Ectodermal cell (in vitro differentiated cells): ENCODE results near the gene NR2F1. TPM values are rescaled to one million over a fixed set of nuclear protein-coding genes. Genes with fewer than 3 reads are reported as not detected.
"Not testable (repeated sequence)": the region's sequence is repeated elsewhere in the genome, so short reads cannot be mapped to it uniquely, and the experiment has no call there.

Source experiments
- H3K27ac ChIP-seq: 2 replicates; pipeline ENCODE4 v1.7.0; 2013; ENCODE audit warnings: mild to moderate bottlenecking, low read depth, low read length; ENCODE audit not compliant: insufficient read depth, poor library complexity, severe bottlenecking
- H3K27me3 ChIP-seq: 2 replicates; pipeline ENCODE4 v1.7.0; 2013; ENCODE audit warnings: mild to moderate bottlenecking, low read length; ENCODE audit not compliant: insufficient read depth, control insufficient read depth, poor library complexity, severe bottlenecking
- H3K36me3 ChIP-seq: one replicate; pipeline ENCODE4 v1.7.0; 2013; ENCODE audit warnings: low read length; ENCODE audit not compliant: control insufficient read depth, insufficient read depth
- H3K4me1 ChIP-seq: one replicate; pipeline ENCODE4 v1.7.0; 2013; ENCODE audit warnings: low read length; ENCODE audit not compliant: control insufficient read depth, insufficient read depth
- H3K4me3 ChIP-seq: 2 replicates; pipeline ENCODE4 v1.7.0; 2013; ENCODE audit warnings: low read depth, low read length, control low read depth; ENCODE audit not compliant: insufficient read depth
- H3K9me3 ChIP-seq: 2 replicates; pipeline ENCODE4 v1.7.0; 2013; ENCODE audit warnings: mild to moderate bottlenecking, low read length, moderate library complexity; ENCODE audit not compliant: control insufficient read depth
- WGBS, 2 experiments: methylation state at CpG; one replicate each; pipeline ENCODE4 v1.1.7; 2013; ENCODE audit warnings: missing lambda C conversion rate in 2 of 2; 5-methylcytosine and 5-hydroxymethylcytosine counted together
- polyA plus RNA-seq, 4 experiments: library from polyadenylated mRNA; stranded (reverse); fragments of 50-300 nt; gene quantifications; one replicate each; pipeline ENCODE4 v1.2.3, GENCODE V29; 2013

The NR2F1 gene
- 140 TPM for polyA plus RNA-seq (2013, experiment 1 of 4)
- polyA plus RNA-seq (2013, experiment 2 of 4) = 135 TPM
- polyA plus RNA-seq (2013, experiment 3 of 4) = 150 TPM
- 188 TPM for polyA plus RNA-seq (2013, experiment 4 of 4)

DNA sequence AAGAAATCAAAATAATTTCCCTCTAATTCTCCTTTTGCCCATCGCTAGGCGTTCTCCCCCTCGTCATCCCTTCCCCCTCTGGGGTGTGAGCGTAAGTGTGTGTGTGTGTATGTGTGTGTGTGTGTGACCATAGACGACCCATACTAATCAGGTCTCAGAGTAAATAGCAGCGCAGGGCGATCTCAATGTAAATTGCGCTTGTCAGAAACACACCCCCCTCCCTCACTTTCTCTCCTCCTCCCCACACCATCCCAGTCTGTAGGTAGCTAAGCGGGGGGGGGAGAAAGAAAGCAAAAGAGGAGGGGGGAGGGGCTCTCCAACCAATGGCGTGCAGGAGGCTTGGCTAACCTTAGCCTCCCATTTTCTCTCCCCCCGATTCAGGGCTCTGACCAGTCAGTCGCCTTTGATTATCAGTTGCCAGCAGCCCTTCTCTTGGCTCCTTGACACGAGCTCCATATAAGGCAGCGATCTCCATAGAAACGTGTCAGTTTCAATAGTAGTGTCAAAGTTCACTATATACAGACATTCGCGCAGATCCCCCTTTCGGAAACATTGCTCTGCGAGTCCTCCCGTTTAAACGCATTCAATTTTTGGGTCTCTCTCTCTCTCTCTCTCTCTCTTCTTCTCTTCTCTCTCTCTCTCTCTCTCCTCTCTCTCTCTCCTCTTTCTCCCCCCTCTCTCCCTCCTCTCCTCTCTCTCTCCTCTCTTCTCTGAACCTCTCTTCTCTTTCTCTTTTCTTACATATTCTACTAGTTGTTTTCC, at the start of gene NR2F1:
NR2F1 (plus strand) TSS at position 546 of the 762 bp plus-strand sequence. CDS start 1,802 bp downstream, outside the sequence.
- peak within 1 kb of the TSS; percentile 78 for H3K4me3 ChIP-seq
- peaks cover 76% of the 10 kb centered on the region for H3K27me3 ChIP-seq
- 0% methylated on average over 12 to 17 of the region's 21 CpGs for WGBS, 2 experiments
- H3K27ac ChIP-seq = peak within 1 kb of the TSS; percentile 78
- peaks cover 6% of the 10 kb centered on the region for H3K36me3 ChIP-seq
- H3K9me3 ChIP-seq = no peaks in the 10 kb centered on the region
- peaks cover 5% of the 10 kb centered on the region for H3K4me1 ChIP-seq

- Histone ChIP-seq H3K9me3 (no peaks in the 10 kb centered on the region), H3K27me3 (no peaks in the 10 kb centered on the region), H3K36me3 (no peaks in the 10 kb centered on the region), H3K27ac (no peak overlapping the region), H3K4me1 (no peaks in the 10 kb centered on the region), H3K4me3 (no peak overlapping the region)
- WGBS, 2 experiments = 91 to 96% methylated on average over 2 to 4 of the region's 4 CpGs
Measured at GRCh38 chr5:93545872-93546271, 37.1 kb upstream of the NR2F1 start.

GRCh38 chr5:93549594-93549993, 33.4 kb upstream of the NR2F1 start:
- H3K4me1 ChIP-seq, H3K36me3 ChIP-seq, H3K27ac ChIP-seq, H3K9me3 ChIP-seq, H3K4me3 ChIP-seq, H3K27me3 ChIP-seq: not testable (repeated sequence)
- WGBS, 2 experiments = 83 to 95% methylated on average over 3 of the region's 3 CpGs

DNA sequence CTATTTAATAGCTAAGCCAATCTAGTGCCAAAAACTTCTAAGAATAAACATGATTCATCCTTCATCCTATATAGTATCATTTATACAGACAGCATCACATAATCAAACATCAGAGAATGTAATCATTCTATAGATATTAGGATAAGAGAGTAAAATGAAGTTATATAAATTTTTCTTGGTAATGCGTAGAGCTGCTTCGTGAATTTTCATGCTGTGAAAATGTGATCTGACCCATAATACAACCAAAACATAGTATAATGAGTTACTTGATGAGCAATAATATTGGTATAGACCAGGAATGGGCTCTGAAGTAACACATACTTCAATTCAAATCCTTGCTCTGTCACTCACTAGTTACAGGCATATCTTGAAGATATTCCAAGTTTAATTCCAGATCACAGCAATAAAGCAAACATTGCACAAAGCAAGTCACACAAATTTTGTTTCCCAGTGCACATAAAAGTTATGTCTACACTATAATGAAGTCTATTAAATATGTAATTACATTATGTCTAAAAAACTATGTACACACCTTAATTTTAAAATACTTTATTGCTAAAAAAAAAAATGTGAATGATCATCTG, 25.9 kb upstream of the NR2F1 start:
- H3K27me3 ChIP-seq = no peaks in the 10 kb centered on the region
- H3K36me3 ChIP-seq = no peaks in the 10 kb centered on the region
- H3K9me3 ChIP-seq = no peaks in the 10 kb centered on the region
- no peak overlapping the region for H3K27ac ChIP-seq
- no peak overlapping the region for H3K4me3 ChIP-seq
- H3K4me1 ChIP-seq = no peaks in the 10 kb centered on the region
- WGBS, 2 experiments = no CpG with 5 or more reads among the region's 2 CpGs

- Histone ChIP-seq H3K27ac (no peak overlapping the region), H3K36me3 (no peaks in the 10 kb centered on the region), H3K4me3 (no peak overlapping the region), H3K4me1 (peaks cover 7% of the 10 kb centered on the region), H3K9me3 (no peaks in the 10 kb centered on the region), H3K27me3 (peaks cover 43% of the 10 kb centered on the region)
Measured at GRCh38 chr5:93566091-93566490, 16.9 kb upstream of the NR2F1 start.

- 75 to 100% methylated on average over 1 of the region's 1 CpG for WGBS, 2 experiments
- Histone ChIP-seq H3K27ac (no peak overlapping the region), H3K4me3 (no peak overlapping the region), H3K27me3 (peaks cover 56% of the 10 kb centered on the region), H3K36me3 (no peaks in the 10 kb centered on the region), H3K9me3 (no peaks in the 10 kb centered on the region), H3K4me1 (peaks cover 13% of the 10 kb centered on the region)
Measured at GRCh38 chr5:93567424-93567823, 15.6 kb upstream of the NR2F1 start.

DNA sequence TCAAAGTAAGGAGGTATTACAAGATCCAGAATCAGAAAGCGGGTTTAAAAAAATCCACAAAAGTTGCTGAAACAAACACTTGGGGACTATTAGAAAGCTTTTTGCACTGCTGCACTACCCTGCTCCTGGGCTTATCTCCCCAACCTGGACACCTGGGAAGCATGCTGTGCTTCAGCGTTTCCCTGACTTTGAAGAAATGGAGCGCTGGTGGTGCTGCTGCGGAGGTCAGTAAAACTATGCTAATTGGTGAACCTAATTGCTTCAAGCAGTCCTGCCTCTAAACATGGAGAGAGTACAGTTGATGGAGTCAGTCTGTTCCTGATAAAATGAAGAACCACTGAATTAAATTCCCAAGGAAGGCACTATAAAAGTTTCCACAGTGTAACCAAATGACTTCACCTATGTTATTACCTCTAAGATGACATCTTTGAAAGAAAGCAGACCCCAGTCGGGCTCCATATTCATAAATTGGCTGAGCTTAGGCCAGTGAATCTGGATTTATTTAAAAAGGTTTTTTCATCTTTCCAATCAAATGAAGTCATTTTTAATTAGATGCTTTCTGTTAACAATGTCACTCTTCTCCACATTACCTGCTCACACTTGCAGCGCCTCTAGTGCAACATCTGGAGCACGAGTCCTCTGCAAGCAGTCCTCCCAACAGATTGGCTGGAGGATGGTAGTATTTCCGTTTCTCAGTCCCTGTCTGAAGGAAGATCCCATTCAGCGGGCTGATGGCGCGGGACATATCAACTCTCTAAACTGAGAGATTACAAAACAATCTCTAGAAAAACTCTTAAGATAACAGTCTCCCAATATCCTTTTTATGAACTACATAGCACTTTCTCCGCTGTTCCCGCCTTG, 13.5 kb upstream of the NR2F1 start:
- Histone ChIP-seq H3K36me3 (no peaks in the 10 kb centered on the region), H3K4me3 (no peak overlapping the region), H3K27ac (no peak overlapping the region), H3K27me3 (peaks cover 77% of the 10 kb centered on the region), H3K9me3 (no peaks in the 10 kb centered on the region), H3K4me1 (peaks cover 31% of the 10 kb centered on the region)
- 22 to 29% methylated on average over 13 of the region's 13 CpGs for WGBS, 2 experiments

DNA sequence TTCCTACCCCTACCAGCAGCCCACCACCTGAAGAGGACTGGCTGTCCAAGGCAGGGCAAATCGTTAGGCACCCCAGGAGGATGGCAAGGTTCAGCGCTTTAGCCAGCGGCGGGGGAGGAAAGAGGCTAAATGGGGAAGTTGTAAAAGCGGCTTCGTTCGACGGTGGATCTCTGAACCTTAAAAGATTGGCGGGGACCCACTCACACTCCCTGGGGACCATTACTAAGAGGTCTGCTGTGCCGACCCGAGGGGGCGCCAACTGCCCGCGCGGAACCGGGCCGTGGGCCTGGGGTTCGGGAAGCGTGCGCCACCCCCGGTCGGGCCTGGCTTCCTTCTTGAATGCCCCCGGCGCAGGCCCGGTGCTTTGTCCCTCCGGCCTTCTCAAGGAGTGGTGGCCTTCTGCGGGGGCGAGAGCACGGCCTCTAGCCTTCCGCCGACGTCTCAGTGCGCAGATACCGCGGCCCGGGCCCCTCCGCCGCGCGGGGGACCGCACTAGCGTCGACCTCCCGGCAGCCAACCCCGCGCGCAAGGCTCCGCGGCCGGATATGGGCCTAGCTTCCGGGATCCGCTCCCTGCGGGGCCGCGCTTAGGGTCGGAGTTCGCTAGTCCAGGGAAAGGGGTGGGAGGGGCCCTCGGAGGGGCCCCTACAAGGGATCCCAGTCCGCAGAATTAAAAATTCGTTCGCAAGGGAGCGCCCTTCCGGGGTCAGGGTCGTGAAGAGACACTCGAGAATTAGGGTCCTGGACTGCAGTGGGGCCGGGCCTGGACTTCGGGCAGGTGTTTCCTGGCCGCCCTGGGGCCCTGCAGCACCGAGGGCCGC, 12.5 kb upstream of the NR2F1 start:
- peak overlapping the region; percentile 24 for H3K4me3 ChIP-seq

GRCh38 chr5:93571114-93571949, 11.7 kb upstream of the NR2F1 start:
- peaks cover 48% of the 10 kb centered on the region for H3K4me1 ChIP-seq
- peaks cover 95% of the 10 kb centered on the region for H3K27me3 ChIP-seq
- no peaks in the 10 kb centered on the region for H3K36me3 ChIP-seq
- peak overlapping the region; percentile 32 for H3K4me3 ChIP-seq
- 4% methylated on average over 32 of the region's 32 CpGs for WGBS, 2 experiments
- H3K9me3 ChIP-seq = no peaks in the 10 kb centered on the region
- H3K27ac ChIP-seq = no peak overlapping the region

More for the DNA sequence above, 12.5 kb upstream of the NR2F1 start:
- Histone ChIP-seq H3K27me3 (peaks cover 87% of the 10 kb centered on the region), H3K9me3 (no peaks in the 10 kb centered on the region), H3K27ac (no peak overlapping the region), H3K4me1 (peaks cover 40% of the 10 kb centered on the region), H3K36me3 (no peaks in the 10 kb centered on the region)
- WGBS, 2 experiments = 2% methylated on average over 70 of the region's 70 CpGs
